GM12878 (cell line): ENCODE measurements around the gene COBLL1. TPM values are rescaled to one million over a fixed set of nuclear protein-coding genes. Genes with fewer than 3 reads are reported as not detected.

Source experiments
- ATAC-seq: fragments of 200-7000 bp; cut with Tn5 transposase; 3 replicates; pipeline ENCODE4 v1.9.1; 2020; ENCODE audit warnings: mild to moderate bottlenecking, moderate library complexity
- BruUV-seq: library from RNA; stranded (reverse); fragments of 400-500 nt; replicated peaks from 2 replicates; lab custom pipeline; 2021; lab: Mats Ljungman, UMichigan
- CTCF ChIA-PET: fragments of 300-600 bp; sonication (Branson Sonifier 250); formaldehyde crosslinking; extraction: SDS; loops from one replicate; lab custom pipeline; 2021; ENCODE audit warnings: inconsistent platforms; lab: Yijun Ruan, JAX
- POLR2A ChIA-PET: fragments of 350-600 bp; formaldehyde crosslinking; extraction: SDS; loops from one replicate; lab custom pipeline; 2021; ENCODE audit warnings: inconsistent platforms; lab: Charles Lee
- RAD21 ChIA-PET: fragments of 300-600 bp; sonication (Branson Sonifier 250); formaldehyde crosslinking; loops from one replicate; lab custom pipeline; 2023; ENCODE audit warnings: antibody characterized with exemption; ENCODE audit not compliant: unreplicated experiment; lab: Charles Lee
- SMC1A ChIA-PET: fragments of 300-600 bp; sonication (Branson Sonifier 250); formaldehyde crosslinking; loops from one replicate; lab custom pipeline; 2023; ENCODE audit not compliant: unreplicated experiment, uncharacterized antibody; lab: Charles Lee
- DNase-seq: peaks from one replicate; pipeline ENCODE4 v3.0.0-alpha.2; 2011; ENCODE audit warnings: low read depth, low spot score
- FAIRE-seq: peaks from 3 replicates; lab custom pipeline; 2011; peaks lifted over from hg19 to GRCh38; lab: Jason Lieb, UNC
- H2AFZ ChIP-seq: 2 replicates; pipeline ENCODE4 v1.6.0; 2011; ENCODE audit warnings: low read depth, low read length, control low read depth; ENCODE audit not compliant: control insufficient read depth
- H3K27ac ChIP-seq: 2 replicates; pipeline ENCODE4 v1.5.1; 2011; ENCODE audit warnings: control low read depth; ENCODE audit not compliant: control insufficient read depth, insufficient read depth
- H3K27me3 ChIP-seq, 2 experiments: replicated peaks in 1 of 2; 2 replicates each; pipeline versions ENCODE4 v1.6.0 to v1.6.1; 2011; ENCODE audit warnings: low read length in 1 of 2; ENCODE audit not compliant: control insufficient read depth in 2 of 2, insufficient read depth in 2 of 2
- H3K36me3 ChIP-seq, 2 experiments: 2 replicates each; pipeline ENCODE4 v1.5.1; 2011; ENCODE audit warnings: low read length in 1 of 2; ENCODE audit not compliant: control insufficient read depth in 2 of 2, insufficient read depth in 2 of 2
- H3K4me1 ChIP-seq: 2 replicates; pipeline ENCODE4 v1.6.1; 2011; ENCODE audit warnings: mild to moderate bottlenecking, low read length, moderate library complexity, mixed read lengths; ENCODE audit not compliant: control insufficient read depth, insufficient read depth
- H3K4me2 ChIP-seq: 2 replicates; pipeline ENCODE4 v1.6.0; 2011; ENCODE audit warnings: control low read depth; ENCODE audit not compliant: control insufficient read depth, insufficient read depth
- H3K4me3 ChIP-seq: fragments of 200-600 bp; sonication (generic); 2 replicates; pipeline ENCODE4 v1.5.1; 2016
- H3K79me2 ChIP-seq: 2 replicates; pipeline ENCODE4 v1.6.0; 2011; ENCODE audit warnings: low read length; ENCODE audit not compliant: control insufficient read depth, insufficient read depth
- H3K9ac ChIP-seq: 2 replicates; pipeline ENCODE4 v1.8.0; 2011; ENCODE audit warnings: low read length, control low read depth, mixed read lengths; ENCODE audit not compliant: control insufficient read depth, insufficient read depth
- H3K9me3 ChIP-seq: replicated peaks from 3 replicates; pipeline ENCODE4 v1.5.1; 2011; ENCODE audit warnings: mild to moderate bottlenecking, low read length; ENCODE audit not compliant: control insufficient read depth, insufficient read depth
- H4K20me1 ChIP-seq: 2 replicates; pipeline ENCODE4 v1.6.0; 2011; ENCODE audit not compliant: control insufficient read depth, insufficient read depth
- ASH2L ChIP-seq: fragments of 300-600, 200-600 bp; sonication (generic); IDR thresholded peaks from 2 replicates; pipeline ENCODE4 v1.6.1; 2017; ENCODE audit warnings: low read depth, mild to moderate bottlenecking, borderline replicate concordance
- ATF2 ChIP-seq: IDR thresholded peaks from 2 replicates; pipeline ENCODE4 v1.6.1; 2012; ENCODE audit warnings: low read length, inconsistent platforms
- BCL11A ChIP-seq: IDR thresholded peaks from 2 replicates; pipeline ENCODE4 v1.6.1; 2011; ENCODE audit warnings: low read depth, low read length
- BCLAF1 ChIP-seq: fragments of 450-650 bp; IDR thresholded peaks from 2 replicates; pipeline ENCODE4 v1.6.1; 2017; ENCODE audit warnings: antibody characterized with exemption, mild to moderate bottlenecking, moderate library complexity
- BMI1 ChIP-seq: fragments of 450-650 bp; IDR thresholded peaks from 2 replicates; pipeline ENCODE4 v1.6.1; 2016; ENCODE audit warnings: mild to moderate bottlenecking, moderate library complexity, borderline replicate concordance
- E4F1 ChIP-seq: fragments of 450-650 bp; IDR thresholded peaks from 2 replicates; pipeline ENCODE4 v1.6.1; 2018; ENCODE audit warnings: borderline replicate concordance, mild to moderate bottlenecking; ENCODE audit not compliant: partially characterized antibody
- ELK1 ChIP-seq: IDR thresholded peaks from 2 replicates; pipeline ENCODE4 v1.6.1; 2012; ENCODE audit warnings: low read depth, low read length, improper control_type of control experiment
- IKZF2 ChIP-seq, 2 experiments: fragments of 450-650 bp; IDR thresholded peaks; 2 replicates each; pipeline ENCODE4 v1.6.1; 2017; ENCODE audit warnings: mild to moderate bottlenecking in 2 of 2, moderate library complexity in 2 of 2
- KLF5 ChIP-seq: fragments of 450-650 bp; IDR thresholded peaks from 2 replicates; pipeline ENCODE4 v1.6.1; 2014; ENCODE audit warnings: mild to moderate bottlenecking; ENCODE audit not compliant: partially characterized antibody
- ZBED1 ChIP-seq: IDR thresholded peaks from 2 replicates; pipeline ENCODE4 v1.6.1; 2016; ENCODE audit warnings: borderline replicate concordance
- ZNF384 ChIP-seq: IDR thresholded peaks from 2 replicates; pipeline ENCODE4 v1.6.1; 2012; ENCODE audit warnings: low read depth, mild to moderate bottlenecking, low read length, improper control_type of control experiment, borderline replicate concordance
- WGBS: methylation state at CpG from one replicate; pipeline ENCODE4 v1.1.6; 2016; ENCODE audit warnings: low lambda C conversion rate; ENCODE audit not compliant: insufficient replicate concordance, insufficient coverage; ENCODE audit errors: missing lambda C conversion rate; 5-methylcytosine and 5-hydroxymethylcytosine counted together
- in situ Hi-C: fragments of 300-500 bp; cut with MboI; formaldehyde crosslinking; loops from 9 replicates; pipeline ENCODE4 v1.14.3; 2018; ENCODE audit warnings: mixed read lengths
- intact Hi-C: fragments of 100-400 bp; cut with micrococcal nuclease; formaldehyde crosslinking; loops from one replicate; pipeline ENCODE4 v1.14.2; 2022; ENCODE audit not compliant: unreplicated experiment
- polyA plus RNA-seq, 11 experiments: library from polyadenylated mRNA; depleted of rRNA in 4 of 11; unstranded in 6 of 11; stranded (reverse) in 5 of 11; fragments of >200 nt; fragmentation: Nextera tagmentation in 4 of 11; fragmentation: Illumina TruSeq in 1 of 11; extraction: Ambion mirVana in 4 of 11; extraction: Trizol in 1 of 11; gene quantifications; 1 replicate in 1 of 11; 2 replicates in 10 of 11; pipeline versions ENCODE4 v1.2.1 to v1.2.3, GENCODE V29; 2011 to 2016; ENCODE audit warnings: inconsistent platforms in 2 of 11, missing spikeins in 2 of 11, low read depth in 1 of 11
- total RNA-seq, 4 experiments: library from RNA; depleted of rRNA in 3 of 4; stranded (reverse); fragments of >200 nt in 3 of 4; fragmentation: Illumina TruSeq in 1 of 4; extraction: Trizol in 1 of 4; gene quantifications; 2 replicates each; pipeline versions ENCODE4 v1.2.1 to v1.2.3, GENCODE V29; 2013 to 2021

The COBLL1 gene
- total and polyA plus RNA-seq, 10 of the 15 experiments (the other 5 are each of a cell fraction or from before 2014, with no cell fraction given) = 0.46 TPM; not detected in 9

GRCh38 chr2:164721430-164721829, 120.2 kb downstream of the COBLL1 start (continued):
- TF ChIP-seq ATF2 (no peak), ELK1 (no peak), BMI1 (no peak)

- H2AFZ ChIP-seq = no peak overlapping the region
- no peaks in the 10 kb centered on the region for H4K20me1 ChIP-seq
- intact Hi-C loops = loop anchor here (10.0 kb wide), 1 partner anchor 1545 kb away; no protein-coding TSS in a partner anchor
- no peaks in the 10 kb centered on the region for H3K4me1 ChIP-seq
- H3K9ac ChIP-seq = no peak overlapping the region
- ATAC-seq = no peak
- H3K27ac ChIP-seq = no peak overlapping the region
- no peaks in the 10 kb centered on the region for H3K9me3 ChIP-seq
- in situ Hi-C loops = no loop called here
- no peaks in the 10 kb centered on the region; a peak in 1 of 4 replicates for H3K27me3 ChIP-seq
- DNase-seq = no peak
- ChIA-PET POLR2A (no interaction called here), RAD21 (no interaction called here), CTCF (interaction anchor here (0.6 to 1.6 kb wide), 4 partner anchors 10 to 160 kb away, joined by 3 to 4 read pairs (median 4); no protein-coding TSS in a partner anchor), SMC1A (interaction anchor here (1.7 kb wide), 1 partner anchor 11 kb away, joined by 4 read pairs; no protein-coding TSS in a partner anchor)
- no peak overlapping the region for H3K4me2 ChIP-seq
- no TSS peak for BruUV-seq
- H3K4me3 ChIP-seq = no peak overlapping the region
- FAIRE-seq = no peak
- 15% methylated on average over 3 of the region's 3 CpGs for WGBS
- H3K79me2 ChIP-seq = no peaks in the 10 kb centered on the region
- H3K36me3 ChIP-seq = no peaks in the 10 kb centered on the region
- no peak for TF ChIP-seq KLF5
- no peak for TF ChIP-seq E4F1
- TF ChIP-seq BCL11A = no peak
- TF ChIP-seq ZNF384 = no peak
- TF ChIP-seq ASH2L = no peak
- no peak for TF ChIP-seq ZBED1
- no peak for TF ChIP-seq BCLAF1
- TF ChIP-seq IKZF2 (IDR thresholded peaks at IDR 0.05) = no peak
Measured at GRCh38 chr2:164719996-164720941, 121.4 kb downstream of the COBLL1 start.
